A673 (cell line): ENCODE measurements around the gene HJV. TPM values are rescaled to one million over a fixed set of nuclear protein-coding genes. Genes with fewer than 3 reads are reported as not detected.

Source experiments
- BruUV-seq: library from RNA; stranded (reverse); fragments of 400-500 nt; replicated peaks from 2 replicates; lab custom pipeline; 2021; lab: Mats Ljungman, UMichigan
- CTCF ChIA-PET: fragments of 300-600 bp; sonication (Branson Sonifier 250); formaldehyde crosslinking; loops from one replicate; lab custom pipeline; 2022; ENCODE audit warnings: antibody characterized with exemption; lab: Charles Lee
- POLR2A ChIA-PET: fragments of 300-600 bp; sonication (Branson Sonifier 250); formaldehyde crosslinking; loops from one replicate; lab custom pipeline; 2022; ENCODE audit warnings: antibody characterized with exemption; ENCODE audit not compliant: low non-redundant PET; lab: Charles Lee
- DNase-seq: peaks from one replicate; pipeline ENCODE4 v3.0.0-alpha.2; 2015; ENCODE audit warnings: low spot score
- H3K27ac ChIP-seq: fragments of 200-600 bp; sonication (generic); 2 replicates; pipeline ENCODE4 v1.5.1; 2016; ENCODE audit warnings: mixed run types, low read depth, mild to moderate bottlenecking, mixed read lengths, antibody characterized with exemption, low read length; ENCODE audit not compliant: poor library complexity, severe bottlenecking
- H3K27me3 ChIP-seq: fragments of 200-600 bp; sonication (generic); replicated peaks from 2 replicates; pipeline ENCODE4 v1.6.1; 2017; ENCODE audit warnings: mixed run types, low read depth, mild to moderate bottlenecking, mixed read lengths, antibody characterized with exemption, low read length; ENCODE audit not compliant: insufficient read depth, poor library complexity
- H3K36me3 ChIP-seq: fragments of 200-600 bp; sonication (generic); 2 replicates; pipeline ENCODE4 v1.6.1; 2016; ENCODE audit warnings: mixed run types, mild to moderate bottlenecking, mixed read lengths, antibody characterized with exemption, low read length; ENCODE audit not compliant: insufficient read depth, poor library complexity, severe bottlenecking
- H3K4me1 ChIP-seq: fragments of 200-600 bp; sonication (generic); 2 replicates; pipeline ENCODE4 v1.6.1; 2017; ENCODE audit warnings: mixed run types, mild to moderate bottlenecking, mixed read lengths, antibody characterized with exemption, low read length; ENCODE audit not compliant: insufficient read depth, poor library complexity, severe bottlenecking
- H3K4me3 ChIP-seq: fragments of 200-600 bp; sonication (generic); 2 replicates; pipeline ENCODE4 v1.5.1; 2016; ENCODE audit warnings: low read depth, mixed run types, mild to moderate bottlenecking, mixed read lengths, low read length; ENCODE audit not compliant: poor library complexity, severe bottlenecking
- H3K9me3 ChIP-seq: fragments of 200-600 bp; sonication (generic); 2 replicates; pipeline ENCODE4 v1.6.1; 2016; ENCODE audit warnings: mixed run types, low read depth, mild to moderate bottlenecking, mixed read lengths, antibody characterized with exemption, low read length; ENCODE audit not compliant: poor library complexity, severe bottlenecking
- EZH2 ChIP-seq: fragments of 200-600 bp; sonication (generic); IDR thresholded peaks from 2 replicates; pipeline ENCODE4 v1.6.1; 2017; ENCODE audit warnings: borderline replicate concordance, low read depth, mild to moderate bottlenecking, mixed read lengths, antibody characterized with exemption, low read length; ENCODE audit not compliant: poor library complexity, severe bottlenecking
- intact Hi-C: fragments of 100-400 bp; cut with micrococcal nuclease; formaldehyde crosslinking; loops from one replicate; pipeline ENCODE4 v1.10.0; 2022; ENCODE audit not compliant: unreplicated experiment
- total RNA-seq: library from RNA; stranded (reverse); gene quantifications from 2 replicates; pipeline ENCODE4 v1.2.3, GENCODE V29; 2021
- TF ChIP-seq, protein P1 (sequence below): fragments of 300-800, 200-600 bp; sonication (generic); conservative IDR thresholded peaks from 2 replicates; pipeline ENCODE4 v1.5.1; 2017; ENCODE audit warnings: low read depth, mild to moderate bottlenecking, antibody characterized with exemption, low read length, moderate library complexity, mixed read lengths

The HJV gene
- total RNA-seq, 1 experiment from 2014 or later: 0.24 TPM

DNA sequence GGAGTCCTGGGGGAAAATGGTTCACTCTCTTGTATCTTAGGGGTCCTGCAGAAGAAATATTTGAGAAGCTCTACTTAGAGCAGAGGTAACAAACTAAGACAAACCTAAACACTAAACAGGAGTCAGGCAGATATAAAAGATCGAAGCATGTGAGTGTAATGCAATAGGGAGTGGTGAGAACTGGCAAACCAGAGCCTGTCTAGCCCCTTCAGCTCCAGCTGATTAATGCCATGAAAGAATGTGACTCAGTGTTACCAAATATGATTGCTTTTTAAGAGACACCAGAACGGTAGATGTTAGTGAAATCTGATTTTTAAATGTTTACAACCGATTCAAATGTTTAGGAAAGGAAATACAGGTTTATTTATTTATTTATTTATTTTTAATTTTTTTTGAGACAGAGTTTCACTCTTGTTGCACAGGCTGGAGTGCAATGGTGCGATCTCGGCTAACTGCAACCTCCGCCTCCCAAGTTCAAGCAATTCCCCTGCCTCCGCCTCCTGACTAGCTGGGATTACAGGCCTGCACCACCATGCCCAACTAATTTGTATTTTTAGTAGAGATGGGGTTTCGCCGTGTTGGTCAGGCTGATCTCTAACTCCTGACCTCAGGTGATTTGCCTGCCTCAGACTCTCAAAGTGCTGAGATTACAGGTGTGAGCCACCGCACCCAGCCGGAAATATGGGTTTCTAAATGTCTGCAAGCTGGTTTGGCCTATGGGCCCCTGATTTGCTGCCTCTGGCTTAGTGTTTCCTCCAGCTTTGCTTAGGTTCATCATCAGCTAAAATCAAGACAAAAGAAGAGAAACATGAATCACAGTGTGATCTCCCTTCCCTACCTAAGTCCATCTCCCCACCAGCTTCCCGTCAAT lies 37.3 kb downstream of the HJV start:
- TF ChIP-seq, protein P1, sequence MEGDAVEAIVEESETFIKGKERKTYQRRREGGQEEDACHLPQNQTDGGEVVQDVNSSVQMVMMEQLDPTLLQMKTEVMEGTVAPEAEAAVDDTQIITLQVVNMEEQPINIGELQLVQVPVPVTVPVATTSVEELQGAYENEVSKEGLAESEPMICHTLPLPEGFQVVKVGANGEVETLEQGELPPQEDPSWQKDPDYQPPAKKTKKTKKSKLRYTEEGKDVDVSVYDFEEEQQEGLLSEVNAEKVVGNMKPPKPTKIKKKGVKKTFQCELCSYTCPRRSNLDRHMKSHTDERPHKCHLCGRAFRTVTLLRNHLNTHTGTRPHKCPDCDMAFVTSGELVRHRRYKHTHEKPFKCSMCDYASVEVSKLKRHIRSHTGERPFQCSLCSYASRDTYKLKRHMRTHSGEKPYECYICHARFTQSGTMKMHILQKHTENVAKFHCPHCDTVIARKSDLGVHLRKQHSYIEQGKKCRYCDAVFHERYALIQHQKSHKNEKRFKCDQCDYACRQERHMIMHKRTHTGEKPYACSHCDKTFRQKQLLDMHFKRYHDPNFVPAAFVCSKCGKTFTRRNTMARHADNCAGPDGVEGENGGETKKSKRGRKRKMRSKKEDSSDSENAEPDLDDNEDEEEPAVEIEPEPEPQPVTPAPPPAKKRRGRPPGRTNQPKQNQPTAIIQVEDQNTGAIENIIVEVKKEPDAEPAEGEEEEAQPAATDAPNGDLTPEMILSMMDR: no peak
- no peak for TF ChIP-seq EZH2
- no peak for DNase-seq
- Histone ChIP-seq H3K4me1 (peaks cover 33% of the 10 kb centered on the region), H3K36me3 (no peaks in the 10 kb centered on the region), H3K9me3 (no peaks in the 10 kb centered on the region), H3K27ac (peak overlapping the region; percentile 81), H3K27me3 (no peaks in the 10 kb centered on the region), H3K4me3 (no peak overlapping the region)
- POLR2A ChIA-PET: no interaction called here
- CTCF ChIA-PET: no interaction called here
- BruUV-seq: no TSS peak
- intact Hi-C loops: no loop called here

DNA sequence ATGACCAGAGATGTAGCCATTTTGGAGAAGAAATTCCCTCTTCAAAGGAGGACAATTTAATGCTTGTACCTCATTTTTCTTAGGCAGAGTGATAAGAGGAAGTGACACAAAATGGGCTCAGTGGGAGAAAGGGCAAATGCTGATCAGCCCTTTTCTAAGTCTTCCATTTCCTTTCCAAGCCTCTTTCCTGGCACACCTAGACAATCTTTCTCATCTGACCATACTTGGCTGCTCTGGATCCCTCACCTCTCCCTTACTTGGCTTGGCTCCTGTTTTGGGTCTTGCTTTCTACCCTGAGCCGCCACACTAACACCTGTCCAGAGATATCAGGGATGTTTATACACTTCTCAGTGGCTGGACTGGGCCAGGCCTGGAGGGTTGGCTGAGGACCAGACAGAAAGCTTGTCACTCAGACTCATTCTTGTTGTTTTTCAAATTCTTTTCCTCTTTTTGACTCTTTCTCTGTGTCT lies 38.3 kb downstream of the HJV start:
- H3K4me1 ChIP-seq: peaks cover 42% of the 10 kb centered on the region
- intact Hi-C loops: no loop called here
- H3K36me3 ChIP-seq: no peaks in the 10 kb centered on the region
- CTCF ChIA-PET: no interaction called here
- POLR2A ChIA-PET: no interaction called here
- H3K4me3 ChIP-seq: no peak overlapping the region
- H3K27me3 ChIP-seq: no peaks in the 10 kb centered on the region
- peak overlapping the region; percentile 18 for H3K27ac ChIP-seq
- no peaks in the 10 kb centered on the region for H3K9me3 ChIP-seq
- TF ChIP-seq EZH2: no peak
- TF ChIP-seq, protein P1: no peak
- BruUV-seq: no TSS peak
- DNase-seq: no peak

DNA sequence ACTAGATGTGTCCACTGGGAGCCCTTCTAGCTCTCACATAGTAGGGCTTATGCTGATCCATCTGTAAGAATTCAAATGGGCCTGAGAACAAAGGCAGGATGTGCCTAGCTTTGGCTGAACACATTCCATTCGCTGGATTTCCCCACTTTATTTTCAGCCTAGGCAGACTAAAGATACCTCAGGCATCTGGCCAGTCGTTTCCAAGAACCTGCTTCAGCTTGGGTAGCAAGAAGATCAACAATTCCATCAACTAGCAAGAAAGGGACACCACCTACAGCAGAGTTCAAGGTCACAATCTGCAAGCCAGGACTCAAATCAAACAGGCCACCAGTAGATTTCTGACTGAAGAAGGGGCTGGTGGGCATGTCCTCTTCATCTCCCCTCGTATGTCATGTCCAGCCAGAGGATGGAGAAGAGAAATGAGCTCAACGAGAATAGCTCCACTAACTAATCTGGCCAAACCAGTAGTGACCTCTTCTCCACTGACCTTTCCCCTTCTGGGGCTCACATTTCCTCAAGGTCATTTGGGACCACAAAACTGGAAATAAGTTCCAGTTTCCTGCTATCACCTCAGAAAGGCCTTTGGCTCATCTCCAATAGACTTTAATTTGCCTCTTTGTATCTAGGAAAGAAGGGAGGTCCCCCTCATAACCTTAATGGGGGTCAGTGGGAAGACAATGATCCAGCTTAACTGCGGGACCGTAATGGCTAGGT lies 39.4 kb downstream of the HJV start:
- Histone ChIP-seq H3K27ac (no peak overlapping the region), H3K36me3 (no peaks in the 10 kb centered on the region), H3K9me3 (no peaks in the 10 kb centered on the region), H3K4me3 (no peak overlapping the region), H3K4me1 (peaks cover 50% of the 10 kb centered on the region), H3K27me3 (no peaks in the 10 kb centered on the region)
- intact Hi-C loops: no loop called here
- TF ChIP-seq EZH2: no peak
- TF ChIP-seq, protein P1: no peak
- ChIA-PET CTCF (interaction anchor here (1.0 kb wide), 1 partner anchor 90 kb away, joined by 3 read pairs; no protein-coding TSS in a partner anchor), POLR2A (no interaction called here)
- BruUV-seq: no TSS peak
- DNase-seq: no peak
